HG03432 (cell line): ENCODE results near the gene ASPHD2.

ENCODE experiments used
- ATAC-seq: cut with Tn5 transposase; IDR thresholded peaks from one replicate; pipeline ENCODE4 v1.9.1; 2021; ENCODE audit warnings: mild to moderate bottlenecking, moderate library complexity; ENCODE audit not compliant: unreplicated experiment

The ASPHD2 gene

DNA sequence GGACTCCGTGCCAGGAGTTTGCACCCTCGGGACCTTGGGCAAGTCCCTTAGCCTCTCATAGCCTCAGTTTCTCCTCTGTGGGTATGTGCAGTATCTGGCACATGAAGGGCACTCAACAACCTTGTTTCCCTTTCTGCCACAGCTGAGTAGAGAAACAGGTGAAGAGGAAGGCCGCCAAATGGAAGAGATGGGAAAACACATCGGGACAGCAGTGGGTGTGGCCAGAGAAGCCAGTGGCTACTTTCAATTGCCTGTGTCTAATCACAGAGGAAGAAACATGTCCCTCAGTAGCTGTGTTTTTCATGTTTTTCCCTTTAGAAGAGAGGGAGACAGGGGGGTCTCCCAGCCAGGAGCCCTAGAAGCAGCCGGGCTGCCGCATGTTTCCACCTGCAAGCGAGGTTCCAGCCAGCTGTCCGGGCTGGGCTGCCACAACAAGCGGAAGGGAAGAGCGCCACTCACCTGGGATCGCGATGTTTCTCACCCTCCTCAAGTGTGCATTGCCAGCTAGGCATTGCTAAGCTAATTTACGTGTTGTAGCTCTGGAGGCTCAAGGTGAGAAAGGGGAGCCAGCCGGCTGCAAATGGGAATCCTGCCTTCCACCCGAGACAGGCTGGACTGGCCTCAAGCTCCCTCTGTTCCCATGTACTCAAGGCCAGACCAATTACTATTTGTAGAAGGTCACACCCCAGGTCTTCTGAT is 16.7 kb downstream of the ASPHD2 start:
- ATAC-seq, result no peak

DNA sequence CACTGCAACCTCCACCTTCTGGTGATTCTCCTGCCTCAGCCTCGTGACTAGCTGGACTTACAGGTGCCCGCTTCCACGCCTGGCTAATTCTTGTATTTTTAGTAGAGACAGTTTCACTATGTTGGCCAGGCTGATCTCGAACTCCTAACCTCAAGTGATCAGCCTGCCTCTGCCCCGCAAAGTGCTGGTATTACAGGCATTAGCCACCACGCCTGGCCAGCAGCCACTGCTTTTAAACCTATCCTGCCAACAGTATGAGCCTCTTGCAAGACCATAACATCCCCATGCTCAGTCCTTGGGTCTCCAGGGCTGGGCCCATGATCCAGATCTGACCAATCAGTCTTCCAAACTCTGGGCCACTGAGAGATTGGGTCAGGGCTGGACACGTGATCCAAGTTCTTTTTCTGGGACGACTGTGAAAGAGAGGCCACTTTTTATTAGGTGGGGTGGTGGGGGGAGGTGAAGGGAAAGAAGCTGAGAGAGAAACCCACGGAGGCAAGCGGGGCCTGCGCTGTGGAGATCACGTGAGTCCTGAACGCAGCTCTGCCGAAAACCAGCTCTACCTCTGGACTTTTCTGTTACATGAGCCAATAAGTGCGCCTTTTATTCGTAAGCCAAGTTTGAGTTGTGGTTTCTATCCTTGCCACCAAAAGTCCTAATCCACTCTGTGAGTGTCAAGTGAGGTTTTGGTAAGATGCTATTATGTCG is 17.9 kb downstream of the ASPHD2 start:
- no peak for ATAC-seq

DNA sequence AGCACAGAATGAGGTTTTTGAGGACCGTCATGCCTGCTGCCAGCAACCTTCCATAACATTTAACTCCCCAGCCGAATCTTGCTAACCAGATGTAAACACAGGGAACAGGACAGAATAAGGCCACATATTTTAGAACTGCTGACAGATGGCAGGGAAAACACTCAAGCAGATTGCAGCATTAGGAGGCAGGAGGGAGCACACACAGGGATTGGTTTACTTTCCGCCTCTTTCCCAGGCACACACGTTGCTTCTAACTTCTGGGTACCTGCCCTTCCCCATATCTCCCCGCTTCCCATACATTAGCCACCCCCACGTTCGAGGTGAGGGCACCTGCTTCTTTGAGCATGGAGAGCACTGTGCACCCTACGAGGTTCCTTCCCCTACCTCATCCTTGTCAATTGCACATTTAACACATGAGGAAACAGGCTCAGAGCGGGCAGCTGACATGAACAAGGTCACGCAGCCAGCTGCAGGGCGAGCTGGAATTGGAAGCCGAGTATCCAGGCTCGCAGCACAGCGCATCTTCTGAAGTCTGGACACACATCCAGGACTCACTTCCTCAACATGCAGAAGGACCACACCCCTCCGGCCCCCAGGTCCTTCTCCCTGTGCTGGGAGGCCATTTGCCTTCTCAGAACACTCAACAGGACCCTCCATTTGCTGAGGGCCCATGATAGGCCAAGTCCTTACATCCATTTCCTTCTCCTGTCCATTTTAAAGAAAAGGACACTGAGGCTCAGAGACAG is 18.7 kb downstream of the ASPHD2 start:
- no peak for ATAC-seq

DNA sequence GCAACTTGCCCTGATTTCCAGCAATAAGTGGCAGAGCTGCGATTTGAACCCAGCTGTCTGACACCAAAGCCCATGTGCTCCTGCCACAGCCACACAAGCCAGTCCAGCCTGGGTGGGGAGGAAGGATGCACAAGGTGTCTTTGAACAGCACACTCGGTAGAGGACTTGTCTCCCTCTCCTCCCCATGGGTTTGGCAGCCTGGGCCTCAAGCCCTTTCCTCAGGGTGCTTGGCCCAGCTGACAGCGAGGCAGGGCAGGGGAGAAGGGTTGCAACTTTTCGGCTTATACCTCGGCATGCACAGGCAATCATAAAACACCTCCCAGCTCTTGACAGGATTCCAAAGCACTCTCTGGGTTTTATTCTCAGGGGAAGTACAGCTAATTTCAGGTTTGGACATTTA is 19.3 kb downstream of the ASPHD2 start:
- ATAC-seq, result no peak

DNA sequence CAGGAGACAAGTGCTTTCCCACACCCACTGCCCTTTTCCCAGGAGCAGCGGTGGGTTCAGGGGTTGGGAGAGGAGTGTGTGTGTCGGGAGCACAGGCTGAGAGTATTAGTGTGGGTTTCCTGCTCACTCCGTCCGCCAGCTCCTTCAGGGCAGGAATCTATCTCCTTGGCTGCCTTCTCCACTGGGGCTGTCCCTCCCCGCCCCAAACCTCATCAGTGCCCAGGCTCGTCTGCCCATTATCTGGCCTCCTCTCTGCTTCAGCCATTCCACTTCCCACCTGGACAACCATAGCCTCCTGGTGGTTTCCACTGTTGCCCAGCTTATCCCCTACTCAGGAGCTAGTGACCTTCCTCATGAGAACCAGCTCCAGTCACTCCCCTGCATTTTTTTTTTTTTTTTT is 19.9 kb downstream of the ASPHD2 start:
- ATAC-seq, result no peak

DNA sequence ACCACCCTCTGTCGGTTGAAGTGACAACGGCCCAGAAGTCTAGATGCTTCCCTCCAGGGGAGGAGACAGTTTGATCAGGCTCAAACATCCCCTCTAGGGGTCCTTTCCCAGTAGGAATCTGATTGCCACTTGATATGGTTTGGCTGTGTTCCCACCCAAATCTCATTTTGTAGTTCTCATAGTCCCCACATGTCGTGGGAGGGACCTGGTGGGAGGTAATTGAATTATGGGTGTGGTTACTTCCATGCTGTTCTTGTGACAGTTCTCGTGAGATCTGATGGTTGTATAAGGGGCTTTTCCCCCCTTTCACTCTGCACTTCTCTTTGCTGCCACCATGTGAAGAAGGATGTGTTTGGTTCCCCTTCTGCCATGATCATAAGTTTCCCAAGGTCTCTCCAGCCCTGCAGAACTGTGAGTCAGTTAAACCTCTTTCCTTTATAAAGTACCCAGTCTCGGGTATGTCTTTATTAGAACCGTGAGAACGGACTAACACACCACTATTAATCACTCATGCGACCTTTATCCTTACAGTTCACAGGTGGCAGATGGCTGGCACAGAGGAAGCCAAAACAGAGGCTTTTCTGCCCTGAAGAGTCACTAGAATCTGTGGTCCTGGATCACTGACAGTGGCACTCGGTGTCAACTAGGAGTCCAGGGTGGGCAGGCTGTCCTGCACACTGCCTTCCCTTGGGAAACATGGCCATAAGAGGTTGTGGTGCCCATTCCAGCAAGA is 21.6 kb downstream of the ASPHD2 start:
- ATAC-seq, result no peak

DNA sequence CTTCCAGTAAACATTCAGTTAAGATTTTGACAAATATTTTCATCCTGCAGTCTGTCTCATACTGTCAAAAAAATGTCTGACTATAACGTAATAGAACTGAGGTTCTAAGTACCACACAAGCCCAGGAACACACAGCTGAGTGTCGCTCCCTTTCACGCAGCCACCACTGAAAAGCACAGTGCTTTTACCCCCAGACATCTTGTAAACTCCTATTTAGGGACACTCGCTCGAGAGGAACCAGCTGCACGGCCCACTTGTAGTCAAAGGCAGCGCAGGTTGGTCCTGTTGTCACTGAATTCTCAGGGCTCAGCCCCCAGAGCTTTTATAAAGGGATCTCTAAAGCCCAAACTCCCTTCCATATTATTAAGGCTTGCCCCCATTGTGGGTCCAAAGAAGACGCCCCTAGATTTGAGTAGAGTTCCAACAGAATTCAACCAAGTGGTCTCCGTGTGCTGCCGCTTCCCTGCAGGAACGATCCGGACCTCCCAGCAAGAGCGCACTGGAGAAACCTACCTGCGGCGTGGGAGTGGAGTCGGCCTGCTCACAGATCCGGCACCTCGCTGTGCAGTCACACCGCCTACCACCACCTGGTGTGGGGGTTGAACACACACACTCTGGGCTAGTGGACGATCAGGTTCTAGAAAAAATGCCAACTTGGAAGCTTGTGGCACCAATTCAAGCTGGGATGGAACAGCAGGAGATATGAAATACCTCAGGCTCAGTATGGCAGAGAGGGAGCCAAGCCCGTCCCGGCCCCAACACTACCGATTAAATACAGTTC is 23.4 kb downstream of the ASPHD2 start:
- no peak for ATAC-seq

DNA sequence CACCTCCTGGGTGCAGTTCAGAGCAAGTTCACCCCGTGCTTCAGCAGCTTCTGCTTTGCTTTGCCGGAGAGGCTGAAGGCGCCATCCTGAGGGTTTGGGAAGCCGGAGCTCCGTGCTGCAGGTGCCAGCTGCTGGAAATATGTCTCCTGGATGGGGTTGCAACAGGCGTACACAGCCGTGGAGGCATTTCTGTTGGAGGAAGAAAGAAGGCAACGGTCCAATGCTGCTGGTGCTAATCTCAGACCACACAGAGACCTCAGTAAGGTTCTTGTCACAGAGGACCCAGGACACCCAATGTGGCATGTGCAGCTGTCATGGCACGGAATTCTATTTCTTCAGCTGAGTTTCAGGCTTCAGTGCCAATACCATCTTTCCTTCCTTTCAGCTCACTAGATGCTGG is 24.2 kb downstream of the ASPHD2 start:
- no peak for ATAC-seq

DNA sequence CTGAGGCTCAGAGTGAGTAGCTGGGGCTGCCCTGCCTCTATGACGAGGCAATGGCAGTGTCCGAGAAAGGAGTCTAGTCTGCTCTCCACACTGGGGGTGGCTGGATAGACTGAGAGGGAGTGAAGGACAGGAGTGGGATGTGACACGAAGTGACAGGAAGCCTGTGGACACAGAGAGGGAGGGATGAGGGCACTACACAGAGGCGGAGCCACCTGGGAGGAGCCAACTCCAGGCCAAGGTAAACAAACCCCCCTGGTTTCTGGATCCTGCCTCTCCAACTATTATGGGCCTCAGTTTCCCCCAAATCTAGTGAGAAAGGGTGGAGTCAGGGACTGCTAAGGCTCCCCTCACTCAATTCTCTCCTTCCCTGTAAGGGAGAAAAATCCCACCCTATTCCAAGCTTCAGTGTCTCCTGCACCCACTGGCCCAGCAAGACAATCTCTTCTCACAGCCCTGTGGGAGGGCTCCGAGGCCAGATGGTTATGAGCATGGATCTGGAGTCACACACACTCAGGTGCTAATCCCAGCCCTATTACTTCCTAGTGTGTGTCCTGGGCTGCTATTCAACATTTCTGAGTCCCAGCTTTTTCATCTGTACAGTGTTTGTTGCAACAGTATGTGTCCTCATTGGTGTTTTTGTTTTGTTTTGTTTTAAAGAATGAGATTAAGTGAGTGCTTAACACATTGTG is 24.9 kb downstream of the ASPHD2 start:
- ATAC-seq, result no peak

DNA sequence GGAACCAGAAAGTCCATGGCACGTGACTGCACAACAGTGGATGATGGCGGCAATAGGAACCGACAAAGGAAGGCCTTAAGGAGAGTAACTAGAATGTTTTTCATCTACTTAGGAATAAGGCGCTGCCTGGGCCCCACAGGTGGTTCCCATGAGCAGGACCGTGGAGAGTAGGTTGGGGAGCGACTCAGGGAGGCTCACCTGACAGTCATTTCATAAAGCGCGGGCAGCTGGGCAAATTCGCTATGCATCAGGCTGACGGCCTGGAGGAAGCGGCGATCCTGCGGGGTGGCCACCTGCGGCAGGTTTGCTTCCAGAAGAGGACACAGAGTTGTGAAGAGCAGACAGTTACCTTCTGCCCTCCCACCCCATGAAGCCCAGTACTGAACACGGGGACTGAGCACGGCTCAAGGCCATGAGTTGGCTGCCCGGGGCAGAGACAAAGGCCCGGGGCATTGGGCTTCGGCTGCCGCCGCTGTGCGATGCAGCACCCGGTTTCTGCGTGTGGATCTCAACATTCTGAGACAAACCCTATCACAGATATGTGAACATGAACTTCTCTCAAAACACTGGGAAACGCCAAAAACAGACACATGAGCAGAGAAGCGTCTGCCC is 28.7 kb downstream of the ASPHD2 start:
- ATAC-seq, result no peak

DNA sequence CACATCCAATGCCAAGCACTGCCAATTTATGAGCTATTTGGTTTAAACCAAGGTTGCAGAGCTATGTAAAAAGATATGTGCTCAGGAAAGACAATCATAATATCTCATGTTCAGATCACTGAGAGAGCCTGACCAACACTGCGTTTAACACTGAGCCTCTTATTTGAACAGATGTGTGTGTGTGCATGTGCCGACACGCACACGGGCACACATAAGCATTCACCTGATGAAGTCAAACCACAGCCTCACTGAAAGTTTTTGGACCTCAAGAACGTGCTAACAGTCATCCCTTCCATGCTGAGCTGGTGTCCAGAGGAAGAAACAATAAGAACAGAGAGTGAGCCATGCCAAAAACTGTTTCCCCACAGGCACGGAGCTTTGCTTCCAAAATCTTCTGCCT is 31.1 kb downstream of the ASPHD2 start:
- ATAC-seq, result no peak

DNA sequence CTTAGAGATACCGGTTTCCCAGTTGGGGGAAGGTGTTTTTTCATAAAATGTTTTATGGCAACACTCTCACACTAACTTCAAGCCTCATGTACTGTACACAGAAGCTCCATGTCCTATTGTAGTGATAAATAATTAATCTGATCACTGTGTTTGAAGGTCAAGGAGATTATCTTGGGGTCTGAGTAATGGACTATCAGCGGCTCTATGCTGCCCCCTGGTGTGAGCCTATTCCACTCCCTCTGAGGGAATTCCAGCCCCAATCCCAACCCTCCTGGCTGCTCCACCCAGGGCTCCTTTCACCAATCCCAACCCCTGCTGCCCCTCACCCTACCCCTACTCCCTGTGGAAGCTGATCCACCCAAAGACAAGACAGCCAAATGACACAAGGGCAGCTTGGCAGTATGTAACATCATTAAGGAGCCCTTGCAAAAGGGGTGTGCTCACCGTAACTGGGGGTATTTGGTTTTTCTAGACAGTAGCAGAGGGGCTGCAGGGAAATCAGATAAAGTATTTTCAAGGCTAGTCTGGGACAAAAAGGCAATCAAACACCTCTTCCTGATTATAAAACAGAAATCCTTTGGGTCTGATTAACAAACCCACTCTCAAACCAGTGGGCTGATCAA is 32.2 kb downstream of the ASPHD2 start:
- ATAC-seq, result no peak

DNA sequence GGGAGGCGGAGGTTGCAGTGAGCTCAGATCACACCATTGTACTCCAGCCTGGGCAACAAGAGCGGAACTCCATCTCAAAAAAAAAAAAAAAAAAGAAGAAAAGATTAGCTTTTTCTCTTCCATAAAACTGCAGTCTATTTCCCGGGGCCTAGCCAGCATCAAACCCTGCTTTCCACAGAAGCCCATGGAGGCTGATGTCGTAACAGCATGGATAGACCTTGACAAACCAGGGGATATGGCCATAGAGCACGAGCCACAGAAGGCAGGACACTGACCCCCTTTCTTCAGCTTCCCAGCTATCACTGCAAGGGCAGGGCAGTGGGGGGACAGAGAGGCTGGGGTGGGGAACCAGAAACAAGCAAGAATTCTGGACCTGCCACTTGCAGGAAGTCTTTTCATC is 33.0 kb downstream of the ASPHD2 start:
- no peak for ATAC-seq

DNA sequence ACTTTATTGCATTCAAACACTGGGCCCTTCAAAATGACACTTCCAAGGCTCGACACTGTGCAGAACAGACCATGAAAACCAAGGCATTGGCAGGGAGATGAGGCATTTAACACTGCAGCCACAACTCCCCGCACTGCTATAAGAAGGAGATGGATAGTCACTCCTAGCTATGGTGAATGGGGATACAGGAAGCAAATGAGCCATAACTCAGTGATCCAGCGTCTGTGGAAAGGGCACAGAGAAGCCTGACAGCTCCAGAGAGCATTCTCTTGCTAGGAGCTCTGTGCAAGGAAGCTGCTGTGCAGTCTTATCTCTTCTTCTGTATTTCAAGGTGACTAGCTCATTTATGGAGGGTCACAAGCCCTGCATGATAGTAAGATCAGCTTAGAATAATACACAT is 33.6 kb downstream of the ASPHD2 start:
- ATAC-seq, result no peak

DNA sequence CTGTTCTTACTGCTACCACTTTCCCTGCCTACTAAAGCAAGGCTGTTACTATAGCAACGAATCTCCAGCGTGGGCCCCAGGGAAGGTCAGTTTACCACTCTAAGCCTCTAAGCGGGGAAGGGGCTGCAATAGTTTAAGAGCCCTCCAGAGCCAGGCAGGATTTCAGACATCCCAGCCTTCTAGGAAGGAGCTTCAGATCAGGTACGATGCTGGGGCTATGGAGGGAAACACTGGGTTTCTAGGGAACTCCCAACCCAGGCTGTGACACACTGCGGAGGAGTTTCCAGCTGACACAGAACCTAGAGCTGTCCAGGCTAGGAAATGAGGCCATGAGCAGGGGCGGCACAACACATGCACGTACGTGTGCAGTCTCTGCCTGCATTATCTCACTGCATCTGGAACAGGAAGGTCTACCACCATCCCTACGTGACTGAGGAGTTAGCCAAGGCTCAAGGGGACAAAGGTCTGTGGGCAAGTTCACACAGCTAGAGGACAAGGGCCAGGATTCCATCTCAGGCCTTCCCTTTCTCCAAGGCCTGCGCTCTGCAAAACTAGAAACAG is 34.1 kb downstream of the ASPHD2 start:
- ATAC-seq, result no peak

DNA sequence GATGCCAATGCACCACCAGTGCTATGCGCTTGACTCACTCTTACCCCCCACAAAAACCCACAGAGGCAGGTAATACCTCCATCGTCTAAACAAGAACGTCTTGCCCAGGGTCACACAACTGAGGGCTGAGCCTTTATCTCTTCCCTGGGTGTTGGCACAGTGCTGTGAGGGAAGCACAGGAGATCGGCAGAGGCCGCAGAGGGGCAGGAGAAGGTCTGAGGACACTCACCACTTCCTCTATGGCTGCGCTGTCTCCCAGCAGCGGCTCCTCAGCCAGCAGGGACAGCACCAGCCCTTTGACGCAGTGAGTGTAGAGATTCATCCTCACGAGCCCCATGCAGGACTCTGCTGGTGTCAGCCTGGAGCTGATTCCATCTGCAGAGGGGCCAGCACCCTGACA is 34.6 kb downstream of the ASPHD2 start:
- no peak for ATAC-seq

DNA sequence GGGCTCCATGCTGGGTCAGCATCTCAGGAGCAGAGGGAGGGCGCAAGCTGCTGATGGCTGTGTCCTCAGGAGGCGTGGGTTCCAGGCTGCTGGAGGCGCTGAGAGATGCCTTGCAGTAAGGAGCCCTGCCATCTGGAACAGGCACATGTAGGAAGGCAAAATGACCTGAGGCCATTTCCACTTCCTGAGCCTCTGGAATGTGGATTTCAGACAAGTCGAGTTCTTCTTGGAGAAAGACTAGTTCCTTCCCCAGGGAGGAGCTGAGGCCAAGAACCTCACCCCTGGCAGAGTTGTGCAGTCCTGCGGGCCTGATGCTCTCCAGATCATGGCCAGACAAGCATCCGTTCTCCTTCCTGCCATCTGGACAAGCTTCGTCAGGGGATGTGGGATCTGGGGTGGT is 35.3 kb downstream of the ASPHD2 start:
- ATAC-seq, result no peak

DNA sequence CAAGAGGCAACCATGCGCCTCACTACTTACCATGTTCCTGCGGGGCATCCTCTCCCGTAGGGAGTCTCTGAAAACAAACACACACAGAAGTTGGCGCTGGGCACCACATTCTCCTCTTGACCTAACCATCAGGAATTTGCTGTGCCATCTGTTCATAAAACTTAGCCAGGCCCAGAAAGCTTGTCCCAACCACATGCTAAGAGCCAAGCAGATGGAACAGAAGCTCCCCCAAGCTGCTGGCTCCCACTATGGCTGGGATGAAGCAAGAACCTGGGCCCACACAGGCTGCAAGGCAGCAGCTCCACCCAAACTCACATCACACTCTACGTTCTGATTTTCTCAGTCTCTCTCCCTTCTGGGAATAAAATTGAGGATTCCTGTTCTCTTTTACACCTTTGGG is 37.1 kb downstream of the ASPHD2 start:
- no peak for ATAC-seq

DNA sequence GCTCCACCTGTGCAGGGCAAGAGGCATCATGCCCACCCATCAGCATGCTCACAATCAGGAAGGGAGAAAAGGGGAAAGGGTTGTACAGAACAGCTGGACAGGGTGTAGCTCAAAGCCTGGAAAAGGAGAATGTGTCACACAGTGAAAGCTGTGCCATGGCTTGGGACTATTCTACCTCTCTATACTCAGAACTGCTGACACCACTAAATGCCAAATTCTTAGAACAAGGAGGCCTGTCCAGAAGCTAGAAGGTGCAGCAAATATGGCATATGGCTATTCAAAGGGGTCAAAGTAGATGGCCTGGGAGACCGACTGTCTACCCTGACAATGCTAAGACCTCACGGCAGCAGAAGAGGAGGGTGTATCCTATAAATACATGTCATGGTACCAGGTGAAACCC is 41.7 kb downstream of the ASPHD2 start:
- ATAC-seq, result no peak
